Ovary (tissue), 3 donors: ENCODE measurements around the gene GPR180.

Source experiments
- CTCF ChIP-seq, 3 donors: fragments of 450-650 bp in 2 of 3; fragments of 200-600 bp in 1 of 3; IDR thresholded peaks; one replicate each; pipeline versions ENCODE4 v1.5.1 to v1.8.0; 2016 to 2022; ENCODE audit warnings: antibody characterized with exemption in 3 of 3, mild to moderate bottlenecking in 1 of 3
- EP300 ChIP-seq: sonication (generic); formaldehyde crosslinking; IDR thresholded peaks from one replicate; pipeline ENCODE4 v1.6.1; 2017; ENCODE audit warnings: antibody characterized with exemption
- POLR2A ChIP-seq: fragments of 450-650 bp; IDR thresholded peaks from one replicate; pipeline ENCODE4 v1.6.1; 2017; ENCODE audit warnings: antibody characterized with exemption, mild to moderate bottlenecking, moderate library complexity
- donor health status: DM: no; HTN: no; CAD: no.

- TF ChIP-seq CTCF (IDR thresholded peaks at IDR 0.05) (no peak), POLR2A (no peak), EP300 (no peak)
Measured at GRCh38 chr13:94567581-94567980, 34.1 kb upstream of the GPR180 start.
